GM19467 (cell line): Measurements from ENCODE around the gene ASPRV1.

Source experiments
- ATAC-seq: cut with Tn5 transposase; IDR thresholded peaks from one replicate; pipeline ENCODE4 v1.9.1; 2021; ENCODE audit warnings: mild to moderate bottlenecking, moderate library complexity; ENCODE audit not compliant: unreplicated experiment

ASPRV1 gene

DNA sequence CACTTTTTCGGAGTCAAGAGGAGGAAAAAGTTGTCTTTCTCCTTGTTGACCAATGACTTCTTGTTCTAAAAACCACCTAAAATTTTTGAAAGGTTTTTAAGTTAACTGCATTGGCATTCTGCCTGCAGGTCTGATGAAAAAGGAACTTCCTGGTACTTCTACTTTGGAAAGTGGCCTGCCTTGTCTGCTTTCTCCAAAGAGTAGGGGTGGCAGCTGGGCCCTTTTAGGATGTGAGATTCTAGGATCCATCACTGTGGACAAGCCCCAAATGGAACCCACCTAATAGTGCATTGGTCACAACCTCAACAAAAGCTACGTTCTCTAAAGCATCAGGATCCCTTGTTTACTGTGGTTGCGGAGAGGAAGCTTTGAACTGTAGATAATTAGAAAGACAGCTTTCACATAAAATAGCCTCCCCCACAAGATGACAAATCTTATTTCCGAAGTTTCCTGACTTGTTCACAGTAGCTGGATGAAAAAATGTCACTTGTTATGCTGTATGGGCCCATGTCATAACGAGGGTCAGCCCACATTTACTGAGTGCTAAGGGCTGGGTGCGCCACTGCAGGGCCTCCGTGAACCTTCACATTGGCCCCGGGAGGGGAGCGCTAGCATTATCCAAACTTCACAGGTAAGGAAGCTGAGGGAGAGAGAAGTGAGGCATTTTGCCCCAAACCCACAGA is 17.4 kb downstream of the ASPRV1 start:
- ATAC-seq, result no peak

DNA sequence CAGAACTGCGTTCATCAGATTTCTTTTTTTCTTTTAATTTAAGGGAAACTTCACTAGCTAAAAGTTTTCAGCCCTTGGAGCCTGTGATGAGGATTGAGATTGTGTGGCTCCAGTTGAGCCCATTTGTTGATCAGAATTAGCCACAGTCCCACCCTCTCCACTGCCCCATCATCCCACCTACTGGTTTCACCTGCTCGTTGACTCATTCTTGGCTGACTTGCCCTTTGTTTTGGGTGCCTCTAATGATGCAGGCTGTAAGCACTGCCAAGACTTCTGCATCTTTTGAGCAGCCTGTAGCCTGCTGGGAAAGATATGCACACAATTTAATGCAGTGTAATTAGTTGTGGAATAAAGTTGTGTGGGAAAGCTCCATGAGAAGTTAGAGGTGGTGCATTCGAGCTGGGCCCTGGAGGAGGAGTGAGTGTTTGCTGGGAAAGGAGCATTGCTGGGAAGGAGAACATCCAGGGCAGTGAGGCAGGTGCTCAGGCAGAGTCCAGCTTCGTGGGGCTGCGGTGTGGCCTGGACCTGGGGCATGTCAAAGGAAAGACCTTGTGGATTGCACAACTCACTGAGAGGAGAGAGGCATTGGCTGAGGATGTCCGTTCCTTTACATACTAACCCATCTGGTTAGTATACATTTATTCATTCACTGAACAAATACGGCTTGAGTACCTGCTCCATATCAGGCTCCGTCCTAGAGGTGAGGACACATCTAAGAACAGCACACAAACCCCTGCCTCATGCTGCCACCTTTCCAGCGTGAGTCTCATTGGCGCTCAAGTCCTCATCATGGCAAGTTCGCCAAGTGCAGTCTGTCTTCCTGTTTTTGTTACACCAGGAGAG is 18.2 kb downstream of the ASPRV1 start:
- no peak for ATAC-seq

- ATAC-seq, result no peak
These were observed 20.7 kb downstream of the ASPRV1 start for GRCh38 chr2:69940691-69941090.

GRCh38 chr2:69939722-69940121 is 21.7 kb downstream of the ASPRV1 start:
- ATAC-seq, result no peak

DNA sequence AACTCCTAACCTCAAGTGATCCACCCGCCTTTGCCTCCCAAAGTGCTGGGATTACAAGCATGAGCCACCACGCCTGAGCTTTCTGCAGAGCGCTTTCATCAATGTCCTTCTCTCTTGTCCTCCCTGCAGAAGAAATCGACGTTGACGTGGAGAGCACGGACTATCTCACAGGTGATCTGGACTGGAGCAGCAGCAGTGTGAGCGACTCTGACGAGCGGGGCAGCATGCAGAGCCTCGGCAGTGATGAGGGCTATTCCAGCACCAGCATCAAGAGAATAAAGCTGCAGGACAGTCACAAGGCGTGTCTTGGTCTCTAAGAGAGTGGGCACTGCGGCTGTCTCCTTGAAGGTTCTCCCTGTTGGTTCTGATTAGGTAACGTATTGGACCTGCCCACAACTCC is 23.5 kb downstream of the ASPRV1 start:
- no peak for ATAC-seq

DNA sequence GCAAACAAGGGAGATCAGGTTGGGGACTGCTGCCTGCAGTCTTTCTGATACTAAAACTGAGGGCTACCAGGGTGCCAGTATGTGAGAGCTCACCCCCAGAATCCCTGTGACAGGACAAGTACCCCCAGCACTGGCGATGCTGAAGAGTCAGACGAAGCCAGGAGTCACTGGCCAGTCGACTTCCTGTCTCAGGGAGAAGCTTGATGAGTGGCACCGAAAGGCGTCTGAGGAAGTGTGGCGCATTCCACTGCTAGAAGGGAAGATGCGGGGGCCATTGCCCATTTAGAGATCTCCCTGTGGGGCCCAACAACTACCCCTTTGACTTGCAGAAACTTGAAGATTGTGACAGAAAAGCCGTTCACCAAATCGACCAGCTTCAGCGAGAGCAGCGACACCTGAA is 24.5 kb downstream of the ASPRV1 start:
- ATAC-seq, result no peak

DNA sequence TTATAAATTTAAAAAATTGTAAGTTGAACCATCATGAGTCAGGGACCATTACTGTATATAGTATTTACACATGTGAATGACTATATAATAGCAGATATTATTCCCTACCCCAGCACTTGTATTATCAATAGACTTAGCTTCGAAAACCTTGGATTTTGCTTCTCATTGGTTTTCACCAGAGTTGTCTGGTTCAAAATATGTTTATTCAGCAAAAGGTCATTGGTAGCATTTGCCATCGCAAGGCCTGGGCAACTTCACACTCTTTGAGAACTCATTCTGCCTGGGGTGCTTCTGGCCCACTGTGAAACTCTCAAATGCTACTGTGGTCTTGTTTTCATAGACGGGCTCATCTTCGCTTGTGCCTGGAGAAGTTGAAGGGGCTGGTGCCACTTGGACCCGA is 26.4 kb downstream of the ASPRV1 start:
- no peak for ATAC-seq

- ATAC-seq, result no peak
These were observed 26.9 kb downstream of the ASPRV1 start for GRCh38 chr2:69934614-69934908.

DNA sequence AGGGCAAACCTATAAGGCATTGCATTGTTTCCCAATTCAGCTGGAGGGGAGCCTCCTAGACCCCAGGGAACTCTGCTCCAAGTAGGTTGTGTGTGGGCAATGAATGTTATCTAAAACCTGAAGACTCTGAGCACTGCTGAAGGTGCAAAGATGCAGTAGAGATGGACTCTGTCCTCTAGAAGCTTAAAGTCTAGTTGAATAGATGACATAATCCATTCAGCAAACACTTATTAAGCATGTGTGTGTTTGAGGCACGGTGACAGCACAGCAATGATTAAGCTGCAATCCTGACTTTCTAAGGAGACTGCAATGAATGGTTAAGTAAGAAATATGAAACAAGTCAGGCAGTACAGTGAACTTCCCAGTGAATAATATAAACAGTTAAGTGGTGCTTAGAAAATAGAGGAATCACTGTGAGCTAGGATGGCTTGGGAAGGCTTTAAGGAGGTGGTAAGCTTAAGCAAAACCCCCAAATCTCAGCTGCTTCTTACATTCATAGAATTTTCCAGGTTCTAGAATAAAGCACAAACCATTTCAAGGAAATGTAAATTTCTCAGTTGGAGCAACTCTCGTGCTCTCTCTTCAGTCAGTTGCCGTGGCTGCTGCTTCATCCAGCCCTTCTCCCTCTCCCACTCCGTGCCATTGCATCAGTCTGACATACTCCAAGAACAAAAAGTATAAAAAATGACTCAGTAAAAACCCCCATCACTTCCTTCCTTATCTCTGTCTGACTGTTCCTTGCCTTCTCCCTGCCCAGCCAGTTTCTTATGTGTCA is 27.4 kb downstream of the ASPRV1 start:
- ATAC-seq, result no peak

GRCh38 chr2:69933254-69933828 is 28.1 kb downstream of the ASPRV1 start:
- ATAC-seq, result no peak

DNA sequence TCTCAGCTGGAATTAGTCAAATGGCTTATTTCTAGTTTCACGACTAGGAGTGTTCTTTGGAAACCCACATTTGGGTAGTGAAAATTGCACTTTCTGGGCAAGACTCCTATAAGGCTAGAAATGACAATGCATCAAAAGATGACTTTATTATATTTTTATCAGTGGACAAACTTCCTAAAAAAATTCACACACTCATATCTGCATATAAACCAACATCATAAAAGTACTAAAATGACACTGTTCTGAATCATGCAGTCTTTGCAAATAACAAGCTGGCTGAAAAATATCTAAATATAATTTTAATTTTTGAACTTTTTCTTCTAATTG is 28.9 kb downstream of the ASPRV1 start:
- no peak for ATAC-seq

DNA sequence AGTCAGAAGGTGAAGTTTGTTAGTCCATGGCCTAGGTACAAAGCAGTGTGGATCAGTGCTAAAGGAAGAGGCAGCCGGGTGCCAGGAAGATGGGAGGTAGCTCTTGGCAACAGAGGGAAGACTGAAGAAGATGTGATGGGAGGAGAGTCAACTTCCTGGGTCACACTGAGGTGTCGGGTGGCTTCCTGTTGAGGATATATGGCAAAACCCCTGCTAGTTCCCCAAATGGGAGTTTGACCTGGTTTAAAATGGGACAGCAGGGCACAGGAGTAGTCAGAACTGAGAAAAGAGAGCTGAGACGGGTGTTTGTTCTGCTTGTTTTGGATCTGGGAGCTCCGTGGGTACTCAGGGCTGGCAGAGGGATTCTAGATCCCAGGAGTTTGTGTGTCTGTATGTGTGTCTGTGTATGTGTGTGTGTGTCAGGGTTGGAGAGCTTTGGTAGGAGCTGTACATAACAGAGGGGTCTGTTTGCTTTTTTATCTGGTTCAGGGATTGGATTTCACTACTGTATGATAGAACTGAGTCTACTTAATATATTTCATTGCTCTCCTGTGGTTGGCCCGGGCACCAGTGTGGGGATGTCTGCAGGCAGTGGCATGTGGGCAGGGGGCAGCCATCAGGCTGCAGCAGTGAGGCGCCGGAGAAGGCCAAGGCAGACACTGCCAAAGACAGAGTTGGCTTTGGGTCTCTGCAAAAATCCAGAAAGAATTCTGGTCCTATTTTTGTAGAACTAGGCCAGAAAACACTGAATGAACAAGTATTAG is 29.4 kb downstream of the ASPRV1 start:
- ATAC-seq, result no peak

DNA sequence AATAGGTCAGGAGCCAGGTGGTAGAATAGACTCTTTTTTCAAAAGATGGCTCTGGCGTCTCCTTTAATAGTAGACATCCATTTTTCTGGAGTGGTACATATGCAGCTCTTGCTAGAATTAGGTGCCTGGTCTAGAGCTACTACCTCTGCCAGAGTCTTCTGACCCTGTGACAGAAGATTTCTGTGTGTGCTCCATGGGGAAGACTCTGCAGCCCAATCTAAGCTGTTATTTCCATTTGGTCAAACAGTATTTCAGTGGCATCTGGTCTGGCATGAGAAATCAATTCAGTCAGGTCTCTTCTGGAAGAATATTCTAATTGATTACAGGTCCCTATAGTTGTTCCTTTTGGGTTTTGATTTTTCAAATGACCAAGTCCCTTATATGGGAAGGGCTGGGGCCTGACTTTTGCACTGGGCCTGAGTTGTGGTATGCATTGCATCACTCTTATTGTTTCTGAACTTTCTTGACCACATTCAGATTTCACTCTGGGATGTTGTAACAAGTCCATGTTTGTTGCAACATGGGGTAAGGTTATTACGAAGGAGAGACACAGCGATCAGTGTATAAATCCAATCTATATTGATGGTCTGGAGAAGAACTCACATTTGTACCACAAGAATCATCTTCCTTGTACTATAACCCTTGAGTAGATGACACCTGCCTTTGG is 34.4 kb downstream of the ASPRV1 start:
- ATAC-seq, result no peak

GRCh38 chr2:69923116-69923515 is 38.3 kb downstream of the ASPRV1 start:
- no peak for ATAC-seq

- no peak for ATAC-seq
These were observed 43.0 kb downstream of the ASPRV1 start for GRCh38 chr2:69918401-69918800.

DNA sequence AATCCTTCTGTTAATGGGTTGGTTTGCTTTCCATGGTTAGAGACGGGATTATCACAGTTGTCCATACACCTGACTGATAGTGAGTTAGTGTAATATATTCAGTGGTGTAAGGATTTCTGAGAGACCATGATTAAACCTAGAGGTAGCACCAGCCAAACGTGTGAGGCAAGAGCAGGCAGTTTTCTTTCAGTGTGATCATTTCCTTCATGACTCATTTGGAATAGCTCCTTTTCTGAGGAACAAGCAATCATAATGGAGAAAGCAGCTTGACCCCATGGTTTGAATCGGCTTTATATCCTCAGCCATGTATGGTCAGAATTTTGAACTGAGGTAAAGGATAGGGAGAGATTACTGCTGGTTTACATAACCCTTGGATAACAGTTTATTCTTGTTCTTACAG is 43.6 kb downstream of the ASPRV1 start:
- ATAC-seq, result no peak

DNA sequence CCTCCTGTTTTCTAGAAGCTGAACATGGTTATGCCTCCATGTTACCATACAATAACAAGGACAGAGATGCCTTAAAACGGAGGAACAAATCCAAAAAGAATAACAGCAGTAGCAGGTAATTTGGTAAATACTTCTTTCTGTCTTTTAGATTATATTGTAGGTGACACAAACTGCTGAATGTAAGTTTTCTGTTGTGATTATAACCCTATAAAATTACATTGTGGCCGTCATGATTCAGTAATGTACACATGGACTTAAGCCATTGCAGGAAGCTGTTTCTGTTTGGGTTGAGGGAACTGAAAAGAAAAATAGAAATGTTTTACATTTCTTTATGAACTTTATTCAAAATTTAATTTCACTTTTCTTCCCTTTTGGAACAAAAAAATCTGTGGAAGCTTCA is 45.3 kb downstream of the ASPRV1 start:
- no peak for ATAC-seq

- no peak for ATAC-seq
These were observed 46.2 kb downstream of the ASPRV1 start, which contains the start of gene MXD1 for GRCh38 chr2:69914950-69915945. Gene MXD1, plus strand, starts transcription at chr2:69915109. Its CDS starts 222 bp downstream, at chr2:69915331.
